K562 (cell line): ENCODE measurements around the gene ANO8. TPM values are rescaled to one million over a fixed set of nuclear protein-coding genes. Genes with fewer than 3 reads are reported as not detected.

Experiments
- ATAC-seq: fragments of 200-7000 bp; cut with Tn5 transposase; 3 replicates; pipeline ENCODE4 v1.9.1; 2020; ENCODE audit warnings: moderate library complexity
- BruUV-seq: library from RNA; stranded (reverse); fragments of 400-500 nt; replicated peaks from 2 replicates; lab custom pipeline; 2021; lab: Mats Ljungman, UMichigan
- CTCF ChIA-PET: fragments of 300-600 bp; formaldehyde crosslinking; extraction: SDS; loops from one replicate; lab custom pipeline; 2021; ENCODE audit warnings: low intra/inter-chr PET ratio; lab: Yijun Ruan, JAX
- POLR2A ChIA-PET: fragments of 300-600, 350-650 bp; sonication (Branson Sonifier 250); formaldehyde crosslinking; extraction: SDS; loops from one replicate; lab custom pipeline; 2021; ENCODE audit warnings: antibody characterized with exemption, inconsistent platforms; lab: Yijun Ruan, JAX
- DNase-seq, 4 experiments: peaks; one replicate each; pipeline versions ENCODE4 v3.0.0 to v3.0.0-alpha.2; 2011 to 2018; ENCODE audit warnings: low spot score in 3 of 4, mixed read lengths in 3 of 4; ENCODE audit errors: extremely low read depth in 1 of 4
- FAIRE-seq: peaks from 2 replicates; lab custom pipeline; 2011; peaks lifted over from hg19 to GRCh38; lab: Jason Lieb, UNC
- H2AFZ ChIP-seq: 2 replicates; pipeline ENCODE4 v1.6.0; 2011; ENCODE audit warnings: low read depth, low read length, control low read depth, inconsistent platforms
- H3K27ac ChIP-seq: fragments of 200-600 bp; 3 replicates; pipeline ENCODE4 v1.8.0; 2011; ENCODE audit warnings: low read depth, mild to moderate bottlenecking, control low read depth, inconsistent platforms, low read length, moderate library complexity, mixed read lengths; ENCODE audit errors: extremely low read depth
- H3K27me3 ChIP-seq, 2 experiments: fragments of 300-600 bp in 1 of 2; 2 replicates in 1 of 2; 3 replicates in 1 of 2; pipeline versions ENCODE4 v1.6.0 to v1.8.0; 2011; ENCODE audit warnings: inconsistent platforms in 2 of 2, low read length in 2 of 2, mild to moderate bottlenecking in 1 of 2, mixed read lengths in 1 of 2, moderate library complexity in 1 of 2; ENCODE audit not compliant: control insufficient read depth in 2 of 2, insufficient read depth in 2 of 2
- H3K36me3 ChIP-seq: fragments of 300-600 bp; 3 replicates; pipeline ENCODE4 v1.8.0; 2011; ENCODE audit warnings: mild to moderate bottlenecking, low read length, inconsistent platforms; ENCODE audit not compliant: control insufficient read depth, insufficient read depth
- H3K4me1 ChIP-seq, 2 experiments: fragments of 200-600 bp in 1 of 2; replicated peaks in 1 of 2; 2 replicates in 1 of 2; 3 replicates in 1 of 2; pipeline versions ENCODE4 v1.5.1 to v1.8.0; 2011; ENCODE audit warnings: inconsistent platforms in 2 of 2, low read length in 2 of 2, mild to moderate bottlenecking in 1 of 2, mixed read lengths in 1 of 2, moderate library complexity in 1 of 2; ENCODE audit not compliant: control insufficient read depth in 2 of 2, insufficient read depth in 2 of 2
- H3K4me2 ChIP-seq: 2 replicates; pipeline ENCODE4 v1.6.1; 2011; ENCODE audit warnings: low read length, control low read depth, inconsistent platforms, mixed read lengths; ENCODE audit not compliant: insufficient read depth
- H3K4me3 ChIP-seq: fragments of 200-600 bp; sonication (generic), shearing (Covaris generic); 2 replicates; pipeline ENCODE4 v1.5.1; 2016; ENCODE audit warnings: control low read depth, inconsistent platforms
- H3K79me2 ChIP-seq: fragments of 200-600 bp; 3 replicates; pipeline ENCODE4 v1.8.0; 2011; ENCODE audit warnings: low read length, inconsistent platforms; ENCODE audit not compliant: control insufficient read depth, insufficient read depth
- H3K9ac ChIP-seq, 2 experiments: 2 replicates each; pipeline versions ENCODE4 v1.6.0 to v1.6.1; 2011; ENCODE audit warnings: low read depth in 2 of 2, low read length in 2 of 2, control low read depth in 1 of 2, inconsistent platforms in 1 of 2, mild to moderate bottlenecking in 1 of 2, mixed read lengths in 1 of 2; ENCODE audit not compliant: insufficient read depth in 1 of 2
- H3K9me1 ChIP-seq: one replicate; pipeline ENCODE4 v1.6.0; 2011; ENCODE audit warnings: inconsistent platforms, mild to moderate bottlenecking, low read length, moderate library complexity; ENCODE audit not compliant: control insufficient read depth, insufficient read depth
- H3K9me3 ChIP-seq: replicated peaks from 2 replicates; pipeline ENCODE4 v1.5.1; 2011; ENCODE audit warnings: low read depth, low read length, inconsistent platforms; ENCODE audit not compliant: control insufficient read depth, insufficient read depth
- H4K20me1 ChIP-seq: replicated peaks from 2 replicates; pipeline ENCODE4 v1.6.1; 2011; ENCODE audit warnings: low read length, inconsistent platforms, mixed read lengths; ENCODE audit not compliant: control insufficient read depth, insufficient read depth
- CGGBP1 ChIP-seq: fragments of 250-450 bp; sonication (Bioruptor Pico); IDR thresholded peaks from 2 replicates; pipeline ENCODE4 v1.9.0; 2021; ENCODE audit warnings: mild to moderate bottlenecking
- FUS ChIP-seq: fragments of 200-400 bp; formaldehyde crosslinking; optimal IDR thresholded peaks from 2 replicates; pipeline ENCODE3; 2017; ENCODE audit warnings: low read depth, low read length
- HDAC2 ChIP-seq: fragments of 450-650 bp; IDR thresholded peaks from 2 replicates; pipeline ENCODE4 v1.6.1; 2016; ENCODE audit warnings: mild to moderate bottlenecking
- RB1 ChIP-seq: fragments of 450-650 bp; IDR thresholded peaks from 2 replicates; pipeline ENCODE4 v1.6.1; 2017; ENCODE audit warnings: low read depth, mild to moderate bottlenecking
- SIRT6 ChIP-seq: IDR thresholded peaks from one replicate; pipeline ENCODE4 v1.6.1; 2012; ENCODE audit warnings: low read depth, mild to moderate bottlenecking, control low read depth, inconsistent platforms, low read length, moderate library complexity
- ZNF311 ChIP-seq: fragments of 250-450 bp; sonication (Bioruptor Pico); IDR thresholded peaks from 2 replicates; pipeline ENCODE4 v1.4.0; 2020; ENCODE audit warnings: mild to moderate bottlenecking, moderate library complexity
- ZNF699 ChIP-seq: fragments of 250-450 bp; sonication (Bioruptor Pico); IDR thresholded peaks from 2 replicates; pipeline ENCODE4 v1.8.0; 2021; ENCODE audit warnings: mild to moderate bottlenecking, moderate library complexity; ENCODE audit not compliant: insufficient replicate concordance
- WGBS: fragments of 100-300 bp; shearing (Covaris generic); methylation state at CpG from one replicate; pipeline ENCODE4 v1.1.6; 2016; ENCODE audit warnings: low coverage, mixed read lengths; ENCODE audit not compliant: insufficient coverage; ENCODE audit errors: missing lambda C conversion rate; 5-methylcytosine and 5-hydroxymethylcytosine counted together
- in situ Hi-C: fragments of 300-500 bp; cut with MboI; formaldehyde crosslinking; loops from 4 replicates; pipeline ENCODE4 v1.15.0; 2018; ENCODE audit warnings: inconsistent platforms, mixed read lengths
- intact Hi-C: fragments of 100-400 bp; cut with micrococcal nuclease; formaldehyde crosslinking; loops from 2 replicates; pipeline ENCODE4 v1.14.2; 2022
- polyA plus RNA-seq, 8 experiments: library from polyadenylated mRNA; depleted of rRNA in 4 of 8; stranded (reverse) in 5 of 8; unstranded in 3 of 8; fragments of >200 nt; fragmentation: Nextera tagmentation in 2 of 8; fragmentation: Illumina TruSeq in 1 of 8; extraction: Ambion mirVana in 2 of 8; extraction: Trizol in 1 of 8; gene quantifications; 2 replicates each; pipeline versions ENCODE4 v1.2.1 to v1.2.3, GENCODE V29; 2011 to 2014; ENCODE audit warnings: inconsistent platforms in 1 of 8, missing spikeins in 1 of 8
- total RNA-seq, 7 experiments: library from RNA; depleted of rRNA in 6 of 7; stranded (reverse); fragments of >200 nt in 6 of 7; fragmentation: Illumina TruSeq in 2 of 7; extraction: Trizol in 2 of 7; gene quantifications; 2 replicates each; pipeline versions ENCODE4 v1.2.1 to v1.2.3, GENCODE V29; 2011 to 2021; ENCODE audit warnings: low replicate concordance in 1 of 7
- TF ChIP-seq, protein P1 (sequence below): fragments of 200-800 bp; sonication (Bioruptor generic); IDR thresholded peaks from 2 replicates; pipeline ENCODE4 v1.6.1; 2016; ENCODE audit warnings: missing genetic modification characterization, missing compliant biosample characterization
- TF ChIP-seq, protein P2 (sequence below): fragments of 250-450 bp; sonication (Bioruptor Pico); IDR thresholded peaks from 2 replicates; pipeline ENCODE4 v1.5.0; 2021

ANO8 gene
- total and polyA plus RNA-seq, 9 of the 15 experiments (the other 6 are each of a cell fraction or from before 2014, with no cell fraction given), result 0.07 to 7.6 (median 2.3) TPM; not detected in 1

DNA sequence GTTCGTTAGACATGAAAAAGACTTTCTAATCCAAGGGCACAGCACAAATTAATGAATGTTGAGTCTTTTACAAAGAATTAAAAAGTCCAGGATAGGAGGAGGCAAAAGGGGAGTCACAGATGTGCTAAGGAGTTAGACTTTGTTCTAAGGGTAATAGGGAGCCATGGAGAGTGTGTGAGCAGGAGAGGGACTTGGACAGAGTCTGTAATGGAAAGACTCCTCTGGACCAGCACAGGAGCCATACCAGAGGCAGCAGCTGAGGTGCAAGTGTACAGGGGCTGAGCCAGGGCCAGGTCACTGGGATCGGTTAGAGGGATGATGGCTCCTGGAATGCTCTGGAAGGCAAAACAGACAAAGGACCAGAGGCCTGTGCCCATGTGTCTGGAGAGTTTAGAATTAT is 13.2 kb upstream of the ANO8 start (continued):
- TF ChIP-seq, protein P1, sequence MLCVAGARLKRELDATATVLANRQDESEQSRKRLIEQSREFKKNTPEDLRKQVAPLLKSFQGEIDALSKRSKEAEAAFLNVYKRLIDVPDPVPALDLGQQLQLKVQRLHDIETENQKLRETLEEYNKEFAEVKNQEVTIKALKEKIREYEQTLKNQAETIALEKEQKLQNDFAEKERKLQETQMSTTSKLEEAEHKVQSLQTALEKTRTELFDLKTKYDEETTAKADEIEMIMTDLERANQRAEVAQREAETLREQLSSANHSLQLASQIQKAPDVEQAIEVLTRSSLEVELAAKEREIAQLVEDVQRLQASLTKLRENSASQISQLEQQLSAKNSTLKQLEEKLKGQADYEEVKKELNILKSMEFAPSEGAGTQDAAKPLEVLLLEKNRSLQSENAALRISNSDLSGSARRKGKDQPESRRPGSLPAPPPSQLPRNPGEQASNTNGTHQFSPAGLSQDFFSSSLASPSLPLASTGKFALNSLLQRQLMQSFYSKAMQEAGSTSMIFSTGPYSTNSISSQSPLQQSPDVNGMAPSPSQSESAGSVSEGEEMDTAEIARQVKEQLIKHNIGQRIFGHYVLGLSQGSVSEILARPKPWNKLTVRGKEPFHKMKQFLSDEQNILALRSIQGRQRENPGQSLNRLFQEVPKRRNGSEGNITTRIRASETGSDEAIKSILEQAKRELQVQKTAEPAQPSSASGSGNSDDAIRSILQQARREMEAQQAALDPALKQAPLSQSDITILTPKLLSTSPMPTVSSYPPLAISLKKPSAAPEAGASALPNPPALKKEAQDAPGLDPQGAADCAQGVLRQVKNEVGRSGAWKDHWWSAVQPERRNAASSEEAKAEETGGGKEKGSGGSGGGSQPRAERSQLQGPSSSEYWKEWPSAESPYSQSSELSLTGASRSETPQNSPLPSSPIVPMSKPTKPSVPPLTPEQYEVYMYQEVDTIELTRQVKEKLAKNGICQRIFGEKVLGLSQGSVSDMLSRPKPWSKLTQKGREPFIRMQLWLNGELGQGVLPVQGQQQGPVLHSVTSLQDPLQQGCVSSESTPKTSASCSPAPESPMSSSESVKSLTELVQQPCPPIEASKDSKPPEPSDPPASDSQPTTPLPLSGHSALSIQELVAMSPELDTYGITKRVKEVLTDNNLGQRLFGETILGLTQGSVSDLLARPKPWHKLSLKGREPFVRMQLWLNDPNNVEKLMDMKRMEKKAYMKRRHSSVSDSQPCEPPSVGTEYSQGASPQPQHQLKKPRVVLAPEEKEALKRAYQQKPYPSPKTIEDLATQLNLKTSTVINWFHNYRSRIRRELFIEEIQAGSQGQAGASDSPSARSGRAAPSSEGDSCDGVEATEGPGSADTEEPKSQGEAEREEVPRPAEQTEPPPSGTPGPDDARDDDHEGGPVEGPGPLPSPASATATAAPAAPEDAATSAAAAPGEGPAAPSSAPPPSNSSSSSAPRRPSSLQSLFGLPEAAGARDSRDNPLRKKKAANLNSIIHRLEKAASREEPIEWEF, result no peak
- no peak for TF ChIP-seq SIRT6
- TF ChIP-seq FUS, result no peak

- BruUV-seq, result no TSS peak
- Histone ChIP-seq H4K20me1 (0 out of 2 replicates have a peak, but pooled peaks cover 3% of the 10 kb centered on the region), H3K27ac (no peak overlapping the region), H3K4me1 (peaks cover 0 to 11% of the 10 kb centered on the region in 2 experiments; a peak in 1 of 5 replicates), H3K4me2 (no peak overlapping the region), H3K9me3 (no peaks in the 10 kb centered on the region), H3K9ac (no peak overlapping the region), H3K4me3 (no peak overlapping the region), H3K27me3 (peaks cover 5 to 27% of the 10 kb centered on the region in 2 experiments; a peak in 4 of 5 replicates), H3K79me2 (no peaks in the 10 kb centered on the region), H3K9me1 (no peaks in the 10 kb centered on the region), H2AFZ (no peak overlapping the region), H3K36me3 (no peaks in the 10 kb centered on the region; the same call in 2 of the 3 replicates)
- TF ChIP-seq HDAC2 (no peak), ZNF699 (CRISPR knock-in tag) (no peak), CGGBP1 (CRISPR knock-in tag) (no peak), RB1 (no peak), ZNF311 (CRISPR knock-in tag) (no peak)
- TF ChIP-seq, protein P2, sequence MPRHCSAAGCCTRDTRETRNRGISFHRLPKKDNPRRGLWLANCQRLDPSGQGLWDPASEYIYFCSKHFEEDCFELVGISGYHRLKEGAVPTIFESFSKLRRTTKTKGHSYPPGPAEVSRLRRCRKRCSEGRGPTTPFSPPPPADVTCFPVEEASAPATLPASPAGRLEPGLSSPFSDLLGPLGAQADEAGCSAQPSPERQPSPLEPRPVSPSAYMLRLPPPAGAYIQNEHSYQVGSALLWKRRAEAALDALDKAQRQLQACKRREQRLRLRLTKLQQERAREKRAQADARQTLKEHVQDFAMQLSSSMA (CRISPR knock-in tag), result no peak
- 16% methylated on average over 5 of the region's 6 CpGs for WGBS
- FAIRE-seq, result no peak
- DNase-seq, result no peak
- ChIA-PET CTCF (interaction anchor here (1.5 kb wide), 1 partner anchor 39 kb away, joined by 3 read pairs; no protein-coding TSS in a partner anchor), POLR2A (interaction anchor here (1.9 kb wide), 1 partner anchor 11 kb away, joined by 5 read pairs; no protein-coding TSS in a partner anchor)
- ATAC-seq, result no peak
- in situ Hi-C loops (loop anchor here (5.0 kb wide), 1 partner anchor 40 kb away; no protein-coding TSS in a partner anchor), intact Hi-C loops (no loop called here)
Observed at GRCh38 chr19:17347361-17347760, 12.7 kb upstream of the ANO8 start.
